Measurements from ENCODE around the gene LEO1.

Gene LEO1

DNA sequence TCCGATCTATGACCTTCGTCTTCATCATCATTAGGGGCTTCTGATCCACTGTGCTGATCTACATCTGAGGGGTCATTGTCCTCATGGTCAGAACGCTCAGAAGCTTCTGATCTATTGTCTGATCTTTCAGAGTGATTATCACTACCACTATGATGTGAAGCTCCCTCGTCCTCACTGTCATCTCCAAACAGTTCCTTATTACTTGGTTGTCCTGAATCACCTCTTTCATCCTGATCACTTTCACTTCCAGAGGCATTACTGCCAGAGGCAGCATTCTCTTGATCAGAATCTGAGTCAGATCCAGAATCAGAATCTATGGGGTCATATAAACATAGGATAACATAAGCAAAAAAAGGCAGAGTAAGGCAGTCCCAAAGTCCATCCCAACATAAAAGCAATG lies 5.4 kb downstream of the LEO1 start:
- H3K27me3 ChIP-seq (ENCODE audit: control insufficient read depth, insufficient read depth, low read length): no peaks in the 10 kb centered on the region
- H3K9me3 ChIP-seq (ENCODE audit: control insufficient read depth, insufficient read depth, low read depth, low read length): no peaks in the 10 kb centered on the region
- H3K9ac ChIP-seq (ENCODE audit: low read length): no peak overlapping the region
- H3K27ac ChIP-seq (ENCODE audit: low read depth, low read length): no peak overlapping the region
- H3K4me3 ChIP-seq (ENCODE audit: low read depth, low read length): no peak overlapping the region
- peaks cover 34% of the 10 kb centered on the region for H3K36me3 ChIP-seq (ENCODE audit: control insufficient read depth, insufficient read depth, low read length)
- peaks cover 8% of the 10 kb centered on the region for H3K4me1 ChIP-seq (ENCODE audit: control insufficient read depth, insufficient read depth, low read length)

GRCh38 chr15:51965691-51966090 lies 5.9 kb downstream of the LEO1 start:
- Histone ChIP-seq H3K27ac (ENCODE audit: low read depth, low read length) (no peak overlapping the region), H3K36me3 (ENCODE audit: control insufficient read depth, insufficient read depth, low read length) (peaks cover 38% of the 10 kb centered on the region), H3K4me3 (ENCODE audit: low read depth, low read length) (no peak overlapping the region), H3K9ac (ENCODE audit: low read length) (no peak overlapping the region), H3K9me3 (ENCODE audit: control insufficient read depth, insufficient read depth, low read depth, low read length) (no peaks in the 10 kb centered on the region), H3K27me3 (ENCODE audit: control insufficient read depth, insufficient read depth, low read length) (no peaks in the 10 kb centered on the region), H3K4me1 (ENCODE audit: control insufficient read depth, insufficient read depth, low read length) (peaks cover 8% of the 10 kb centered on the region)

- peaks cover 83% of the 10 kb centered on the region for H3K36me3 ChIP-seq (ENCODE audit: control insufficient read depth, insufficient read depth, low read length)
- H3K27me3 ChIP-seq (ENCODE audit: control insufficient read depth, insufficient read depth, low read length): no peaks in the 10 kb centered on the region
- H3K4me1 ChIP-seq (ENCODE audit: control insufficient read depth, insufficient read depth, low read length): no peaks in the 10 kb centered on the region
- H3K9me3 ChIP-seq (ENCODE audit: control insufficient read depth, insufficient read depth, low read depth, low read length): no peaks in the 10 kb centered on the region
- no peak overlapping the region for H3K4me3 ChIP-seq (ENCODE audit: low read depth, low read length)
- no peak overlapping the region for H3K27ac ChIP-seq (ENCODE audit: low read depth, low read length)
- H3K9ac ChIP-seq (ENCODE audit: low read length): no peak overlapping the region
These were observed 16.1 kb downstream of the LEO1 start for GRCh38 chr15:51955504-51955903.

DNA sequence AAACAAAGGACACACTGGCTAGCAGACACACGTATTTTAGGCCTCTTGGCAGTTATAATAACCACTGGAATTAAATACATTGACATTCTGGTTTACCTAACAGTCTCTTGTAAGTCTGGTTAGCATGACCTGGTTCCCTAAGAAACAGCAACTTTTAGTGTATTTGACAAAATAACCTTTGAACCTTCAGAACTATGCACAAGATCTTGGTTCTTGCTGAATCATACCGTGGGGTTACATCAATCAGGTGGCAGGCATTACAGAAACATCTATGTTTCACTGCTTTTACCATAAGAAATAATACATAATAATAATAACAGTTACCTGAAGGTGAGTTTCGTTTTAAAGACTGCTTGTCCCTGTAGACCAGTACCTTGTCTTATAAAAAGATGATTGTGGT lies 18.8 kb downstream of the LEO1 start:
- no peaks in the 10 kb centered on the region for H3K27me3 ChIP-seq (ENCODE audit: control insufficient read depth, insufficient read depth, low read length)
- no peak overlapping the region for H3K4me3 ChIP-seq (ENCODE audit: low read depth, low read length)
- no peaks in the 10 kb centered on the region for H3K9me3 ChIP-seq (ENCODE audit: control insufficient read depth, insufficient read depth, low read depth, low read length)
- H3K36me3 ChIP-seq (ENCODE audit: control insufficient read depth, insufficient read depth, low read length): peaks cover 86% of the 10 kb centered on the region
- no peaks in the 10 kb centered on the region for H3K4me1 ChIP-seq (ENCODE audit: control insufficient read depth, insufficient read depth, low read length)
- H3K27ac ChIP-seq (ENCODE audit: low read depth, low read length): no peak overlapping the region
- H3K9ac ChIP-seq (ENCODE audit: low read length): no peak overlapping the region

- no peaks in the 10 kb centered on the region for H3K4me1 ChIP-seq (ENCODE audit: control insufficient read depth, insufficient read depth, low read length)
These were observed 24.5 kb downstream of the LEO1 start for GRCh38 chr15:51947124-51947523.

GRCh38 chr15:51939216-51939615 lies 32.4 kb downstream of the LEO1 start:
- H3K9me3 ChIP-seq (ENCODE audit: control insufficient read depth, insufficient read depth, low read depth, low read length): no peaks in the 10 kb centered on the region
- no peaks in the 10 kb centered on the region for H3K27me3 ChIP-seq (ENCODE audit: control insufficient read depth, insufficient read depth, low read length)
- no peak overlapping the region for H3K9ac ChIP-seq (ENCODE audit: low read length)
- no peak overlapping the region for H3K4me3 ChIP-seq (ENCODE audit: low read depth, low read length)
- H3K36me3 ChIP-seq (ENCODE audit: control insufficient read depth, insufficient read depth, low read length): peaks cover 36% of the 10 kb centered on the region
- H3K27ac ChIP-seq (ENCODE audit: low read depth, low read length): no peak overlapping the region
- H3K4me1 ChIP-seq (ENCODE audit: control insufficient read depth, insufficient read depth, low read length): no peaks in the 10 kb centered on the region

More at GRCh38 chr15:51947124-51947523, 24.5 kb downstream of the LEO1 start:
- peaks cover 76% of the 10 kb centered on the region for H3K36me3 ChIP-seq (ENCODE audit: control insufficient read depth, insufficient read depth, low read length)
- H3K9me3 ChIP-seq (ENCODE audit: control insufficient read depth, insufficient read depth, low read depth, low read length): no peaks in the 10 kb centered on the region
- no peak overlapping the region for H3K9ac ChIP-seq (ENCODE audit: low read length)
- H3K27ac ChIP-seq (ENCODE audit: low read depth, low read length): no peak overlapping the region
- H3K4me3 ChIP-seq (ENCODE audit: low read depth, low read length): no peak overlapping the region
- no peaks in the 10 kb centered on the region for H3K27me3 ChIP-seq (ENCODE audit: control insufficient read depth, insufficient read depth, low read length)

- no peaks in the 10 kb centered on the region for H3K9me3 ChIP-seq (ENCODE audit: control insufficient read depth, insufficient read depth, low read depth, low read length)
- H3K27me3 ChIP-seq (ENCODE audit: control insufficient read depth, insufficient read depth, low read length): no peaks in the 10 kb centered on the region
- H3K4me3 ChIP-seq (ENCODE audit: low read depth, low read length): no peak overlapping the region
- H3K4me1 ChIP-seq (ENCODE audit: control insufficient read depth, insufficient read depth, low read length): no peaks in the 10 kb centered on the region
- H3K9ac ChIP-seq (ENCODE audit: low read length): no peak overlapping the region
- H3K36me3 ChIP-seq (ENCODE audit: control insufficient read depth, insufficient read depth, low read length): peaks cover 30% of the 10 kb centered on the region
- no peak overlapping the region for H3K27ac ChIP-seq (ENCODE audit: low read depth, low read length)
These were observed 33.3 kb downstream of the LEO1 start for GRCh38 chr15:51938286-51938685.

GRCh38 chr15:51936105-51936478 lies 35.5 kb downstream of the LEO1 start:
- no peaks in the 10 kb centered on the region for H3K9me3 ChIP-seq (ENCODE audit: control insufficient read depth, insufficient read depth, low read depth, low read length)
- peaks cover 5% of the 10 kb centered on the region for H3K4me1 ChIP-seq (ENCODE audit: control insufficient read depth, insufficient read depth, low read length)
- no peak overlapping the region for H3K9ac ChIP-seq (ENCODE audit: low read length)
- no peak overlapping the region for H3K27ac ChIP-seq (ENCODE audit: low read depth, low read length)
- no peak overlapping the region for H3K4me3 ChIP-seq (ENCODE audit: low read depth, low read length)
- H3K36me3 ChIP-seq (ENCODE audit: control insufficient read depth, insufficient read depth, low read length): peaks cover 17% of the 10 kb centered on the region
- no peaks in the 10 kb centered on the region for H3K27me3 ChIP-seq (ENCODE audit: control insufficient read depth, insufficient read depth, low read length)

GRCh38 chr15:51935466-51936104 lies 36.0 kb downstream of the LEO1 start:
- Histone ChIP-seq H3K27me3 (ENCODE audit: control insufficient read depth, insufficient read depth, low read length) (no peaks in the 10 kb centered on the region), H3K9ac (ENCODE audit: low read length) (no peak overlapping the region), H3K9me3 (ENCODE audit: control insufficient read depth, insufficient read depth, low read depth, low read length) (no peaks in the 10 kb centered on the region), H3K27ac (ENCODE audit: low read depth, low read length) (no peak overlapping the region), H3K4me1 (ENCODE audit: control insufficient read depth, insufficient read depth, low read length) (peaks cover 9% of the 10 kb centered on the region), H3K4me3 (ENCODE audit: low read depth, low read length) (no peak overlapping the region), H3K36me3 (ENCODE audit: control insufficient read depth, insufficient read depth, low read length) (peaks cover 15% of the 10 kb centered on the region)

- Histone ChIP-seq H3K4me3 (ENCODE audit: low read depth, low read length) (no peak overlapping the region), H3K27me3 (ENCODE audit: control insufficient read depth, insufficient read depth, low read length) (no peaks in the 10 kb centered on the region), H3K27ac (ENCODE audit: low read depth, low read length) (no peak overlapping the region), H3K9me3 (ENCODE audit: control insufficient read depth, insufficient read depth, low read depth, low read length) (no peaks in the 10 kb centered on the region), H3K36me3 (ENCODE audit: control insufficient read depth, insufficient read depth, low read length) (peaks cover 14% of the 10 kb centered on the region), H3K9ac (ENCODE audit: low read length) (no peak overlapping the region), H3K4me1 (ENCODE audit: control insufficient read depth, insufficient read depth, low read length) (peaks cover 11% of the 10 kb centered on the region)
These were observed 39.4 kb downstream of the LEO1 start for GRCh38 chr15:51932161-51932560.

GRCh38 chr15:51931638-51932037 lies 39.9 kb downstream of the LEO1 start:
- Histone ChIP-seq H3K27ac (ENCODE audit: low read depth, low read length) (no peak overlapping the region), H3K9ac (ENCODE audit: low read length) (no peak overlapping the region), H3K36me3 (ENCODE audit: control insufficient read depth, insufficient read depth, low read length) (peaks cover 14% of the 10 kb centered on the region), H3K4me1 (ENCODE audit: control insufficient read depth, insufficient read depth, low read length) (peaks cover 11% of the 10 kb centered on the region), H3K9me3 (ENCODE audit: control insufficient read depth, insufficient read depth, low read depth, low read length) (no peaks in the 10 kb centered on the region), H3K4me3 (ENCODE audit: low read depth, low read length) (no peak overlapping the region), H3K27me3 (ENCODE audit: control insufficient read depth, insufficient read depth, low read length) (no peaks in the 10 kb centered on the region)

DNA sequence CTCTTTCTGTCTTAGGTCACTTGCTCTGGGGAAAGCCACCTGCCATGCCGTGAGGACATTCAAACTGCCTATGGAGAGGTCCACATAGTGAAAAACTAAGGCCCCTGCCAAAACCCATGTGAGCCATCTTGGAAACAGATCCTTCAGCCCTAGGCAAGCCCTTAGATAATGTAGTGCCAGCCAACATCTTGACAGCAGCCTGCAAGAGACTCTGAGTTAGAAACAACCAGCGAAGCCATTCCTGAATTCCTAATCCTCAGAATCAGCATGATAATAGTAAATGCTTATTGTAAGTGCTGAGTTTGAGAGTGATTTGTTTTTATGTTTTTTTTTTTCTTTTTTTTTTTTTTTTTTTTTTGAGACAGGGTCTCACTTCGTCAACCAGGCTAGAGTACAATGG lies 40.6 kb downstream of the LEO1 start:
- peaks cover 11% of the 10 kb centered on the region for H3K4me1 ChIP-seq (ENCODE audit: control insufficient read depth, insufficient read depth, low read length)
- no peak overlapping the region for H3K27ac ChIP-seq (ENCODE audit: low read depth, low read length)
- peaks cover 10% of the 10 kb centered on the region; the same call in 1 of the 2 replicates for H3K36me3 ChIP-seq (ENCODE audit: control insufficient read depth, insufficient read depth, low read length)
- H3K4me3 ChIP-seq (ENCODE audit: low read depth, low read length): no peak overlapping the region
- H3K9me3 ChIP-seq (ENCODE audit: control insufficient read depth, insufficient read depth, low read depth, low read length): no peaks in the 10 kb centered on the region
- no peaks in the 10 kb centered on the region for H3K27me3 ChIP-seq (ENCODE audit: control insufficient read depth, insufficient read depth, low read length)
- H3K9ac ChIP-seq (ENCODE audit: low read length): no peak overlapping the region
